Neural cell (in vitro differentiated cells): ENCODE results near the gene S1PR2. TPM values are rescaled to one million over a fixed set of nuclear protein-coding genes. Genes with fewer than 3 reads are reported as not detected.

Experiments
- H2AFZ ChIP-seq: fragments of 200-600, 300-800 bp; sonication (generic), shearing (Covaris generic); 2 replicates; pipeline ENCODE4 v1.6.0; 2014; ENCODE audit warnings: low read depth, mild to moderate bottlenecking, antibody characterized with exemption, low read length, moderate library complexity
- H3F3A ChIP-seq: fragments of 200-600 bp; shearing (Covaris generic); 2 replicates; pipeline ENCODE4 v1.6.1; 2016; ENCODE audit warnings: mild to moderate bottlenecking, moderate library complexity, mixed read lengths, antibody characterized with exemption, low read length; ENCODE audit not compliant: insufficient read depth, poor library complexity, severe bottlenecking
- H3K27ac ChIP-seq: fragments of 200-600, 300-800 bp; sonication (generic), shearing (Covaris generic); 2 replicates; pipeline ENCODE4 v1.5.1; 2014; ENCODE audit warnings: mild to moderate bottlenecking, low read length, moderate library complexity
- H3K27me3 ChIP-seq: fragments of 300-800, 200-600 bp; sonication (generic), shearing (Covaris generic); 2 replicates; pipeline ENCODE4 v1.6.0; 2014; ENCODE audit warnings: mild to moderate bottlenecking, low read depth, low read length, moderate library complexity; ENCODE audit not compliant: insufficient read depth
- H3K36me3 ChIP-seq: fragments of 300-800, 200-600 bp; sonication (generic), shearing (Covaris generic); 2 replicates; pipeline ENCODE4 v1.5.1; 2014; ENCODE audit warnings: mild to moderate bottlenecking, antibody characterized with exemption, low read length, moderate library complexity; ENCODE audit not compliant: insufficient read depth
- H3K4me2 ChIP-seq: fragments of 300-800, 200-600 bp; sonication (generic), shearing (Covaris generic); 2 replicates; pipeline ENCODE4 v1.6.0; 2014; ENCODE audit warnings: mild to moderate bottlenecking, low read length
- H3K4me3 ChIP-seq: fragments of 300-800, 200-600 bp; sonication (generic), shearing (Covaris generic); 2 replicates; pipeline ENCODE4 v1.5.1; 2014; ENCODE audit warnings: mild to moderate bottlenecking, low read length, moderate library complexity
- H3K79me2 ChIP-seq: fragments of 200-600 bp; shearing (Covaris generic); replicated peaks from 2 replicates; pipeline ENCODE4 v1.6.0; 2014; ENCODE audit warnings: mild to moderate bottlenecking, low read length, moderate library complexity; ENCODE audit not compliant: insufficient read depth
- H3K9ac ChIP-seq: fragments of 300-800, 200-600 bp; sonication (generic), shearing (Covaris generic); 2 replicates; pipeline ENCODE4 v1.6.1; 2016; ENCODE audit warnings: mild to moderate bottlenecking, low read length, mixed read lengths
- H3K9me2 ChIP-seq: fragments of 200-600 bp; shearing (Covaris generic); 2 replicates; pipeline ENCODE4 v1.6.1; 2016; ENCODE audit warnings: mild to moderate bottlenecking, low read length, mixed read lengths; ENCODE audit not compliant: insufficient read depth
- H3K9me3 ChIP-seq: fragments of 200-600, 300-800 bp; sonication (generic), shearing (Covaris generic); 2 replicates; pipeline ENCODE4 v1.6.1; 2016; ENCODE audit warnings: mild to moderate bottlenecking, mixed run types, low read length, moderate library complexity, mixed read lengths
- H4K20me1 ChIP-seq: fragments of 200-600 bp; shearing (Covaris generic); 2 replicates; pipeline ENCODE4 v1.6.1; 2016; ENCODE audit warnings: mild to moderate bottlenecking, mixed run types; ENCODE audit not compliant: insufficient read depth
- EP300 ChIP-seq: fragments of 450-650 bp; conservative IDR thresholded peaks from 2 replicates; pipeline ENCODE4 v1.6.1; 2014; ENCODE audit warnings: antibody characterized with exemption, mild to moderate bottlenecking, moderate library complexity; ENCODE audit not compliant: poor library complexity, severe bottlenecking
- EZH2 ChIP-seq: fragments of 200-600, 300-800 bp; shearing (Covaris generic), sonication (generic); IDR thresholded peaks from 2 replicates; pipeline ENCODE4 v1.6.1; 2014; ENCODE audit warnings: antibody characterized with exemption, low read length, borderline replicate concordance, mild to moderate bottlenecking; ENCODE audit not compliant: insufficient read depth, poor library complexity, severe bottlenecking
- MXI1 ChIP-seq: fragments of 450-650 bp; conservative IDR thresholded peaks from 2 replicates; pipeline ENCODE4 v1.6.1; 2014; ENCODE audit warnings: antibody characterized with exemption, mild to moderate bottlenecking; ENCODE audit not compliant: poor library complexity, severe bottlenecking
- POLR2AphosphoS5 ChIP-seq: IDR thresholded peaks from 2 replicates; pipeline ENCODE4 v1.6.1; 2012
- RAD21 ChIP-seq: fragments of 450-650 bp; conservative IDR thresholded peaks from 2 replicates; pipeline ENCODE4 v1.6.1; 2014; ENCODE audit warnings: antibody characterized with exemption, mild to moderate bottlenecking, moderate library complexity
- SMC3 ChIP-seq: fragments of 450-650 bp; conservative IDR thresholded peaks from 2 replicates; pipeline ENCODE4 v1.6.1; 2014; ENCODE audit warnings: antibody characterized with exemption, mild to moderate bottlenecking, moderate library complexity; ENCODE audit not compliant: poor library complexity
- TAF1 ChIP-seq: IDR thresholded peaks from 2 replicates; pipeline ENCODE4 v1.6.1; 2012; ENCODE audit warnings: low read depth
- polyA plus RNA-seq: library from polyadenylated mRNA; depleted of rRNA; stranded (reverse); fragments of >200 nt; gene quantifications from 2 replicates; pipeline ENCODE4 v1.2.3, GENCODE V29; 2014
- TF ChIP-seq, protein P1 (sequence below): fragments of 450-650 bp; IDR thresholded peaks from 2 replicates; pipeline ENCODE4 v1.5.1; 2014; ENCODE audit warnings: antibody characterized with exemption, mild to moderate bottlenecking, moderate library complexity; ENCODE audit not compliant: poor library complexity, severe bottlenecking
- TF ChIP-seq, protein P2 (sequence below): IDR thresholded peaks from 2 replicates; pipeline ENCODE4 v1.6.1; 2012; ENCODE audit warnings: borderline replicate concordance

S1PR2 gene
- polyA plus RNA-seq, 1 donor from 2014 or later: 7.5 TPM

DNA sequence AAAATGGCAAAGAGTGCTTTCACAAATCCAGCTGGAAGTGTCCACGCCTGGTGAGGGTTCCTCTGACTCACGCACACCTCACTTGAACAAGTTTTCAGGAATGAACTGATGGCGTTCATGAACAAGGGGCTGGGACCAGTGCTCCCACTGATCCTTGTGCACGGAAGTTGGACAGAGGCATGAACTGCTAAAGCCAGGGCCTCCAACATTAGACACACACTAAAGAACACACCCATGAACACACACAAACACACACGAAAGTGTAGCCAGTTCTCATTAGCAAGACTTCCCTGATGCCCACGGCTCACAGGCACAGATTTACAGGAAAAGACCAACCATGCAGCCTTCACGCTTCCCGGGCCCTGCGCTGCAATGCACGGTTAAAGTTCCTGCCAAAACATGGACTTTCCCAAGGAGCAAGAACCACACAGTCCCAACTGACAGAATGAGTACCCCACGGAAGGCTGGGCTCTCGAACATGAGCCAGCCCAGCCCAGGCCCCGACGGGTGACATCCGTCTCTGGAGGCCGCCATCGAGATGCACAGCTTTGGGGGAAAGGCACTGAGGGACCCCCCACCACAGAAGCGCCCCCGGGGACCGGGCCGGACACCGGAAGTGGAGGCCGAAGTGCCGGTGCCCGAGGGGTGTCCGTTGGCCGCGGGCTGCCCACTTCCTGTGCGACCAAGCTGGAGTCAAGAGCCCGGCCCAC, 37.2 kb downstream of the S1PR2 start:
- peak overlapping the region; percentile 95 for H3K4me3 ChIP-seq
- H3K9ac ChIP-seq: peak overlapping the region; percentile 86
- H3K27me3 ChIP-seq: no peaks in the 10 kb centered on the region
- H4K20me1 ChIP-seq: no peaks in the 10 kb centered on the region
- H3K27ac ChIP-seq: peak overlapping the region; percentile 87
- H3F3A ChIP-seq: no peaks in the 10 kb centered on the region
- H3K9me2 ChIP-seq: no peaks in the 10 kb centered on the region
- H2AFZ ChIP-seq: peak overlapping the region; percentile 23
- TF ChIP-seq, protein P1, sequence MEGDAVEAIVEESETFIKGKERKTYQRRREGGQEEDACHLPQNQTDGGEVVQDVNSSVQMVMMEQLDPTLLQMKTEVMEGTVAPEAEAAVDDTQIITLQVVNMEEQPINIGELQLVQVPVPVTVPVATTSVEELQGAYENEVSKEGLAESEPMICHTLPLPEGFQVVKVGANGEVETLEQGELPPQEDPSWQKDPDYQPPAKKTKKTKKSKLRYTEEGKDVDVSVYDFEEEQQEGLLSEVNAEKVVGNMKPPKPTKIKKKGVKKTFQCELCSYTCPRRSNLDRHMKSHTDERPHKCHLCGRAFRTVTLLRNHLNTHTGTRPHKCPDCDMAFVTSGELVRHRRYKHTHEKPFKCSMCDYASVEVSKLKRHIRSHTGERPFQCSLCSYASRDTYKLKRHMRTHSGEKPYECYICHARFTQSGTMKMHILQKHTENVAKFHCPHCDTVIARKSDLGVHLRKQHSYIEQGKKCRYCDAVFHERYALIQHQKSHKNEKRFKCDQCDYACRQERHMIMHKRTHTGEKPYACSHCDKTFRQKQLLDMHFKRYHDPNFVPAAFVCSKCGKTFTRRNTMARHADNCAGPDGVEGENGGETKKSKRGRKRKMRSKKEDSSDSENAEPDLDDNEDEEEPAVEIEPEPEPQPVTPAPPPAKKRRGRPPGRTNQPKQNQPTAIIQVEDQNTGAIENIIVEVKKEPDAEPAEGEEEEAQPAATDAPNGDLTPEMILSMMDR: no peak
- no peak for TF ChIP-seq EP300
- TF ChIP-seq RAD21: no peak
- TF ChIP-seq MXI1: no peak
- TF ChIP-seq POLR2AphosphoS5: no peak
- TF ChIP-seq, protein P2, sequence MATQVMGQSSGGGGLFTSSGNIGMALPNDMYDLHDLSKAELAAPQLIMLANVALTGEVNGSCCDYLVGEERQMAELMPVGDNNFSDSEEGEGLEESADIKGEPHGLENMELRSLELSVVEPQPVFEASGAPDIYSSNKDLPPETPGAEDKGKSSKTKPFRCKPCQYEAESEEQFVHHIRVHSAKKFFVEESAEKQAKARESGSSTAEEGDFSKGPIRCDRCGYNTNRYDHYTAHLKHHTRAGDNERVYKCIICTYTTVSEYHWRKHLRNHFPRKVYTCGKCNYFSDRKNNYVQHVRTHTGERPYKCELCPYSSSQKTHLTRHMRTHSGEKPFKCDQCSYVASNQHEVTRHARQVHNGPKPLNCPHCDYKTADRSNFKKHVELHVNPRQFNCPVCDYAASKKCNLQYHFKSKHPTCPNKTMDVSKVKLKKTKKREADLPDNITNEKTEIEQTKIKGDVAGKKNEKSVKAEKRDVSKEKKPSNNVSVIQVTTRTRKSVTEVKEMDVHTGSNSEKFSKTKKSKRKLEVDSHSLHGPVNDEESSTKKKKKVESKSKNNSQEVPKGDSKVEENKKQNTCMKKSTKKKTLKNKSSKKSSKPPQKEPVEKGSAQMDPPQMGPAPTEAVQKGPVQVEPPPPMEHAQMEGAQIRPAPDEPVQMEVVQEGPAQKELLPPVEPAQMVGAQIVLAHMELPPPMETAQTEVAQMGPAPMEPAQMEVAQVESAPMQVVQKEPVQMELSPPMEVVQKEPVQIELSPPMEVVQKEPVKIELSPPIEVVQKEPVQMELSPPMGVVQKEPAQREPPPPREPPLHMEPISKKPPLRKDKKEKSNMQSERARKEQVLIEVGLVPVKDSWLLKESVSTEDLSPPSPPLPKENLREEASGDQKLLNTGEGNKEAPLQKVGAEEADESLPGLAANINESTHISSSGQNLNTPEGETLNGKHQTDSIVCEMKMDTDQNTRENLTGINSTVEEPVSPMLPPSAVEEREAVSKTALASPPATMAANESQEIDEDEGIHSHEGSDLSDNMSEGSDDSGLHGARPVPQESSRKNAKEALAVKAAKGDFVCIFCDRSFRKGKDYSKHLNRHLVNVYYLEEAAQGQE: no peak
- TF ChIP-seq EZH2: no peak
- TF ChIP-seq TAF1: no peak
- no peak for TF ChIP-seq SMC3
- peak overlapping the region; percentile 81 for H3K4me2 ChIP-seq
- H3K79me2 ChIP-seq: peaks cover 48% of the 10 kb centered on the region
- no peaks in the 10 kb centered on the region for H3K9me3 ChIP-seq
- no peaks in the 10 kb centered on the region for H3K36me3 ChIP-seq

DNA sequence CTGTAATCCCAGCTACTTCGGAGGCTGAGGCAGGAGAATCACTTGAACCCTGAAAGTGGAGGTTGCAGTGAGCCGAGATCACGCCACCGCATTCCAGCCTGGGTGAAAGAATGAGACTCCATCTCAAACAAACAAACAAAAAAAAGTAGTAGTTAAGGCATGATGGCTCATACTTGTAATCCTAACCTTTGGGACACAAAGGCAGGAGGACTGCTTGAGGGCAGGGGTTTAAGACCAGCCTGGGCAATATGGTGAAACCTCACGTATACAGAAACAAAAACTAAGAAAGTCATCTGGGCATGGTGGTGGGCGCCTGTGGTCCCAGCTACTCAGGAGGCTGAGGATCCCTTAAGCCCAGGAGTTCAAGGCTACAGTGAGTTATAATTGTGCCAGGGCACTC, 38.2 kb downstream of the S1PR2 start:
- no peaks in the 10 kb centered on the region for H3F3A ChIP-seq
- H3K27ac ChIP-seq: no peak overlapping the region
- no peak overlapping the region for H3K9ac ChIP-seq
- H3K79me2 ChIP-seq: peaks cover 55% of the 10 kb centered on the region
- no peaks in the 10 kb centered on the region for H4K20me1 ChIP-seq
- no peaks in the 10 kb centered on the region for H3K9me2 ChIP-seq
- no peaks in the 10 kb centered on the region for H3K36me3 ChIP-seq
- peak overlapping the region; percentile 95 for H3K4me3 ChIP-seq
- H3K9me3 ChIP-seq: no peaks in the 10 kb centered on the region
- H3K4me2 ChIP-seq: no peak overlapping the region
- H2AFZ ChIP-seq: no peak overlapping the region
- no peaks in the 10 kb centered on the region for H3K27me3 ChIP-seq
- TF ChIP-seq EP300 (no peak), RAD21 (no peak), MXI1 (no peak), TAF1 (no peak), POLR2AphosphoS5 (no peak), EZH2 (no peak), SMC3 (no peak)
- TF ChIP-seq, protein P2: no peak
- TF ChIP-seq, protein P1: no peak
